ENCODE results near the gene ATG16L2.

- no peak for TF ChIP-seq POLR2A (IDR thresholded peaks at IDR 0.05)
- TF ChIP-seq, protein P1, sequence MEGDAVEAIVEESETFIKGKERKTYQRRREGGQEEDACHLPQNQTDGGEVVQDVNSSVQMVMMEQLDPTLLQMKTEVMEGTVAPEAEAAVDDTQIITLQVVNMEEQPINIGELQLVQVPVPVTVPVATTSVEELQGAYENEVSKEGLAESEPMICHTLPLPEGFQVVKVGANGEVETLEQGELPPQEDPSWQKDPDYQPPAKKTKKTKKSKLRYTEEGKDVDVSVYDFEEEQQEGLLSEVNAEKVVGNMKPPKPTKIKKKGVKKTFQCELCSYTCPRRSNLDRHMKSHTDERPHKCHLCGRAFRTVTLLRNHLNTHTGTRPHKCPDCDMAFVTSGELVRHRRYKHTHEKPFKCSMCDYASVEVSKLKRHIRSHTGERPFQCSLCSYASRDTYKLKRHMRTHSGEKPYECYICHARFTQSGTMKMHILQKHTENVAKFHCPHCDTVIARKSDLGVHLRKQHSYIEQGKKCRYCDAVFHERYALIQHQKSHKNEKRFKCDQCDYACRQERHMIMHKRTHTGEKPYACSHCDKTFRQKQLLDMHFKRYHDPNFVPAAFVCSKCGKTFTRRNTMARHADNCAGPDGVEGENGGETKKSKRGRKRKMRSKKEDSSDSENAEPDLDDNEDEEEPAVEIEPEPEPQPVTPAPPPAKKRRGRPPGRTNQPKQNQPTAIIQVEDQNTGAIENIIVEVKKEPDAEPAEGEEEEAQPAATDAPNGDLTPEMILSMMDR (IDR thresholded peaks at IDR 0.05 in 4 of 5, conservative IDR thresholded peaks at IDR 0.05 in 1 of 5) = no peak
Observed at GRCh38 chr11:72781063-72781312, 33.2 kb upstream of the ATG16L2 start.
